ENCODE results near the gene RBBP5.

RBBP5 gene

GRCh38 chr1:205042911-205043806 is 78.6 kb downstream of the RBBP5 start, which contains the start of gene CNTN2:
Gene CNTN2 (plus strand): TSS chr1:205043212. CDS start chr1:205053186, 9,974 bp downstream.
- no peak for DNase-seq (ENCODE audit: low read depth in 1 of 2, low spot score in 1 of 2)
- in situ Hi-C loops (cut with HindIII; ENCODE audit: low pct_unique_long_range_greater_than_20kb, low sequenced_read_pairs) = no loop called here
- no peak for TF ChIP-seq JUND (IDR thresholded peaks at IDR 0.05; ENCODE audit: low read depth)

GRCh38 chr1:205041998-205042910 is 79.5 kb downstream of the RBBP5 start:
- in situ Hi-C loops (cut with HindIII; ENCODE audit: low pct_unique_long_range_greater_than_20kb, low sequenced_read_pairs) = no loop called here
- no peak for DNase-seq (ENCODE audit: low read depth in 1 of 2, low spot score in 1 of 2)
- no peak for TF ChIP-seq JUND (IDR thresholded peaks at IDR 0.05; ENCODE audit: low read depth)

GRCh38 chr1:205041001-205041715 is 80.6 kb downstream of the RBBP5 start:
- DNase-seq (ENCODE audit: low read depth in 1 of 2, low spot score in 1 of 2) = no peak
- in situ Hi-C loops (cut with HindIII; ENCODE audit: low pct_unique_long_range_greater_than_20kb, low sequenced_read_pairs) = no loop called here
- TF ChIP-seq JUND (IDR thresholded peaks at IDR 0.05; ENCODE audit: low read depth) = no peak

- TF ChIP-seq JUND (IDR thresholded peaks at IDR 0.05; ENCODE audit: low read depth) = no peak
- in situ Hi-C loops (cut with HindIII; ENCODE audit: low pct_unique_long_range_greater_than_20kb, low sequenced_read_pairs) = no loop called here
- DNase-seq (ENCODE audit: low read depth in 1 of 2, low spot score in 1 of 2) = no peak
Measured at GRCh38 chr1:205038132-205038786, 83.5 kb downstream of the RBBP5 start.

- DNase-seq (ENCODE audit: low read depth in 1 of 2, low spot score in 1 of 2) = no peak
- no peak for TF ChIP-seq JUND (IDR thresholded peaks at IDR 0.05; ENCODE audit: low read depth)
- in situ Hi-C loops (cut with HindIII; ENCODE audit: low pct_unique_long_range_greater_than_20kb, low sequenced_read_pairs) = no loop called here
Measured at GRCh38 chr1:205037539-205037938, 84.2 kb downstream of the RBBP5 start.
